SW480 (cell line): Measurements from ENCODE around the gene PHYKPL.
"Not testable (repeated sequence)": the region's sequence is repeated elsewhere in the genome, so short reads cannot be mapped to it uniquely, and the experiment has no call there.

Experiments used
- DNase-seq: peaks from one replicate; pipeline ENCODE4 v3.0.0-alpha.2; 2016; ENCODE audit warnings: low spot score

PHYKPL gene

GRCh38 chr5:178239626-178240301, 7.2 kb upstream of the PHYKPL start:
- not testable (repeated sequence) for DNase-seq

GRCh38 chr5:178238711-178239592, 6.3 kb upstream of the PHYKPL start:
- DNase-seq, result no peak

- DNase-seq, result no peak
Observed at GRCh38 chr5:178238313-178238635, 5.7 kb upstream of the PHYKPL start.

DNA sequence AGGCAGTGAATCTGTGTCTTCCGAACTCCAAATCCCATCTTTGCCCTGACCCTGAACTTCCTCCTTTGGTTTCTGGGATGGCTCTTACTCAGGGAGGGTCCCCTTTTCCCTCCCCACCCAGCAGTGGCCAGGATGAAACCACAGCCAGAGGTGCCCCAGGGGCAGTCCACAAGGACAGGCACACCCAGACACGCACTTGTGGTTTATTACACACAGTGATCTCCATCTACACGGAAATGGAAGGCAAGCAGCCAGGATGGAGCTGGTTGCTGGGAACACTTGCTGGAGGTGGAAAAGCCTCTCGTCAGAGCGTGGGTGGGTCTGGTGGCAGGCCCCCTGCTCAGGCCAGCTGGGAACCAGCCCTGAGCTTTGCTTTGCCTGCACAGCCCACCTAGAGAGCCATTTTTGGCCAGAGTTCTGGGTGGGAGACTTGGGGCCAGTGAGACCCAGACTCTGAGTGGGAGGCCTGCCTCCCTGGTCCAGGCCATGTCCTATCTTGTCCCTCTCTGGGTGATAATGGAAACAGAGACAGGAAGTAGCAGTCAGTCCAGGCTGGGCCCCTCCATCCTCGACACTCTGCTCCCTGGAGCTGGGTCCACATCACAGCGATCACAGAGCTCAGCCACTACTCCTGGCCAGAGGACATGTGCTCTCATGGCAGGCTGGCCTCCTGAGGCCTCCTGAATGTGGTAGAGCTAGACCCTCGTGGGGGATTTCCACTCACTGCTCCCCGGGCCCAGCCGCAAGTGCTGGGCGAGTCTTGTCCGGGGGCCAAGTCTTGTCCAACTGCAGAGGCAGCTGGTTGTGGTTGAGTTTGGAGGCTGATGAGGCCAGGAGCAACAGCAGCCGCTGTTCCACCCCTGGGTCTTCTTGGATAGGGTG, 5.1 kb upstream of the PHYKPL start:
- no peak for DNase-seq

DNA sequence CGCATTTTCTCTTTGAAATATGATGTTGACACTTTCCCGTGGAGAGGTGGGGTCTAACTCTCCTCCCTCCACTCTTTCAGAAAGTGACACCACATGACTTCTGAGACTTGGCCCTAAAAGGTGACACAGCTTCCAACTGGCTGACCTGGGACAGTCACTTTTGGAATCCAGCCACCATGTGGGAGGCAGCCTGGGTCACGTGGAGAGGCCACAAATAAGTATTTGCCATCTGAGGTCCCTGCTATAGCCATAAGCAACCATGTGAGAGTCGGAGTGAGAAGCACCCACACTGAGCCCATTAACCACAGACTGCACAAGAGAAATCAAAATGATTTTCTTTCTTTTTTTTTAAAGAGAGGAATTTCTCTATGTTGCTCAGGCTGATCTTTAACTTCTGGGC, 4.1 kb upstream of the PHYKPL start:
- peak; percentile 65 for DNase-seq

- no peak for DNase-seq
Observed at GRCh38 chr5:178236126-178236525, 3.5 kb upstream of the PHYKPL start.

DNA sequence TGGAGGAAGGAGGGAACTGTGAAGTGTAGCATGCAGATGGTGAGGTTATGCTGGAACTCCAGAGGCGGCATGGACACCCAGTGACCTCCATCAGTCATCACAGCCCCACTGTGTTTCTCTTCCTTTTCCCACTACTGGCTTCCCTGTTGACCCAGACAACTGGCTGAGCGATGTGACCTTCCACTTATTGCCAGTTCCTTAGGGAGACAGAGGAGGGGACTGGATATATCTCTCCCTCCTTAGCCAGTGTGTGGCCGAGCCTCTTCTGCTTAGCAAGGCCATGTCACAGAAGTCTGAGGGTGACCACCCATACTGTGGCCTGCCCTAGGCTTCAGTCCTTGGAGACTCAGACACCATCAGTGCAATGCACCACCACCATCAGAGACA, 3.0 kb upstream of the PHYKPL start:
- DNase-seq, result no peak

- peak; percentile 59 for DNase-seq
Observed at GRCh38 chr5:178234750-178235587, 2.4 kb upstream of the PHYKPL start.

- DNase-seq, result no peak
Observed at GRCh38 chr5:178234121-178234749, 1.6 kb upstream of the PHYKPL start.

DNA sequence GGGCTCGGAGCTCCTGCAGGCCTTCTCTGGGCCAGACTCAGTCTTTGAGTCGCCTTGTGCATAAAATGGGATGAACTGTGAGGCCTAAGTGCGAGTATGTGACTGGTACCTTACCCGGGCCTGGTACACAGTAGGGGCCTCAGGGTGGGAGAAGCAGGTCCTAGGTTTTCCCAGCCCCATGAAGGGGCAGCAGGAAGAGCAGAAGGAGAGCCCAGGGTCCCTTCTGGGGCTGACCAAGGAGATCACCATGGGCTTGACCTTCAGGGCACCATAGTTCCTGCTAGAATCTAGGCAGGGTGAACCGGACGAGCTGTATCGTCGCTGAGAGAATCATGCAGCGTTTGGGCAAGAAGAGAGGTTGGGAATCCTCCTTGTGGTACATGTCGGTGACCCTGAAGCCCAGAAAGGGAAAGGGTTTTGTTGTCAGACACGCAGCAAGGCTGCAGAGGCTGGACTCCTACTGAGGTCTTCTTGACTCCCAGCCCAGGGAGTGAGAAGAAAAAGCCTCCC, 373 bp upstream of the PHYKPL start:
- DNase-seq, result no peak

DNA sequence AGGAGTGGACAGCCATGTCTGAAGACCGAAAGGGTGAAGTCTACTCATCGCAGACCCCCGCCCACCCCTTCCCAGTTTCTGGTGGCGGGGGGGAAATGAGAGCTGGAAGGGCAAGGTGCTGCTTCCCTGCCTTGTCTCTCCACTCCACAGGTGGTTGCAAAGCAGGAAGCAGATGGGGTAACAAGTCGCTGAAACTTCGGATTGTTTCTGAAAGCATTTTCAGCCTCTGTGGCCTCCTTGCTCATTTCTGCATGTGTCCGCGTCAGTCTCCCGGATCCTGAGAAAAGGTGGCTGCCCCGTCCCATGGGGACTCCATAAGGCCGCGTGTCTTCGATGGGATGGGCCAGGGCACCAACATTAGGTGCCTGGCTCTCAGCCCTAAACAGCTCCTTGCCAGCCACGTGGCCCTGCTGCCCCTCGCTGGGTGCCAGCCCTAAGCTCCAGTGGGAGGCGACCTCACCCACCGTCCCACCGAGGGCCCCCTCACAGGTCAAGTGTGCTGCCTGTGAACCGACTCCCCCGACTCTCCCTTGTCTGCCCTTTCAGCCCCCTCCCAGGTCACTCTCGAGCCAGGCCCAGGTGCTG, 971 bp downstream of the PHYKPL start:
- no peak for DNase-seq

DNA sequence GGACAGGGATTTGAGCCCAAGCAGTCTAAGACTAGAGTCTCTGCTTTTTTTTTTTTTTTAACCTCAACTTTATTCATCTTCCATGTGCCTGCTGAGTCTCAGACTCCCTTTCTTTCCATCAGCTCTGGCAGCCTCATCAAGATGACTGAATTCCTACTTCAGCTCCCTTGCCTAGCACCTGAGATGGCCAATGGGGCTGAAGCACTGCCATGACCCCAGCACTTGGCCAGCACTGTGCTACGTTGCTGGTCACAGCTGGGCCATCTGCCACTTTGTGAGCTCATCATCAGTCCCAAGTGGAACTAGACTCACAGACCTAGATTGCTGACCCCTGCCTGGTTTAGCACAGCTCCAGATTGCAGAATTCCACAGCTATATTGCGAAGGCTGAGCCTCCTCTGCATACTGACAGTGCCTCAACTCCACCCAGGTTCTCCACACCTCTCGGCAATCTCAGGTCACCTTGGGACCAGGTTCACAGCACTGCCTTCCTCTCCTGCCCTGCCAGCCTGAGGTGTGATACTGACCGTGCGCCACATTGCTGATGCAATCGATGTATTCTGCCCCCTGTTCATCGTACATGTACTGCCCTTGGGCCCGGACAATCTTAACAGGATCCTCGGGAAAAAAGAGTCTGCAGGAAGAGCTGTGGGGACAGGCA, 1.6 kb downstream of the PHYKPL start:
- no peak for DNase-seq

DNA sequence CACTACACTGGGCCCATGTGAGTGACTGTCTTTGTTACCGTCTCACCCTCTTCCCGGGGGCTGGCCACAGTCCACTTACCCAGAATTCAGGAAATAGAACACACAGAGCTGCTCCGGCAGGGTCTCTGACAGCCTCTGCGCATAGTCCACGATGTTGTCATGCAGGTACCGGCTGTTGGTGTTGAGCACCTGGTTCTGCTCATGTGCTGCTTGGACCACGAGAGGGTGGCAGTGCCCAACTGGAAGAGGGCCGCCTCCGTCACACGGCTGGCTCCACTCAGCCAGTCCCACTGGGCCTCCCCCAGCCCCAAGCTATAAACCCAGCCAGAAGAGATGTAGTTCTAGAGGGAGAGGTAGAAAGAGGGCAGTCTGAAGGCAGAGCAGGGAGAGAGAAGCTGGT, 2.7 kb downstream of the PHYKPL start:
- no peak for DNase-seq

- DNase-seq, result not testable (repeated sequence)
Observed at GRCh38 chr5:178229111-178229510, 3.5 kb downstream of the PHYKPL start.

GRCh38 chr5:178228609-178229008, 4.0 kb downstream of the PHYKPL start:
- no peak for DNase-seq

- no peak for DNase-seq
Observed at GRCh38 chr5:178227929-178228328, 4.7 kb downstream of the PHYKPL start.

- no peak for DNase-seq
Observed at GRCh38 chr5:178227138-178227659, 5.4 kb downstream of the PHYKPL start.

DNA sequence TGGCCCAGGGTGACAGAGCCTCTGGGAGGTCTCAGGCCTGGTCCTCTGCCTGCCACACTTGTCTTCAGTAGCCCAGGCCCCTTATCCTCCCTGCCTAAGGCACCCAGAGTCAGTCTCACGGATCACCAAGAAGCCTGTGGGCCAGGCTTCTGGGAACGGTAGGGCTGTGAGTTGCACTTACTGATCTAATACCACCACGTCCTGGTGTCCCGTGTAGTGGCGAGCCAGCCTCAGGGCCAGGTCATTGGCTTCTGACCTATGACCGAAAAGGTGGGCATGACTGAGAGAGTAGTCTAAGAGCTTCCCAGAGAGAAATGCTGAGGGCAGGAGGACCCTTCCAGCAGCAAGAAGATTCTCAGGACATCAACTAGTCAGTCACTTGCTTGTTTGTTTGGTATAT, 7.4 kb downstream of the PHYKPL start:
- no peak for DNase-seq

DNA sequence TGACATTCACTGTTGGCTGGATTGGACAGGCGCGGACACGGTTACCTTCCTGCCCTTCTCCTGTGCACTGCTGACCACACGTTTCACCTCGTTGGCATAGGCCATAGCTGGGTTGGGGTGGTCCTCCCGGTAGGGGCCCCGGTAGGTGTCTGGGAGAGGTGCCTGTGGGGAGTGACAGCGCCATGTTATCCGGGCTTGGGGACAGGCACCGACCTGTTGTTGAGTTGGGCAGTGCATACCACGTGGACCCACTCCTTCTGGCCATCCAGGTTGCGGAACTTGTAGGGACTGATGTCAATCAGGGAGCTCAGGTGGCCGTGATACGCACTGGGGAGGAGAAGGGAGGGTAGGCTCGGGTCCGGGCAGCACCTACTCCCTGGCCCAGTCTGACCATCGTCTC, 8.2 kb downstream of the PHYKPL start:
- no peak for DNase-seq

GRCh38 chr5:178223828-178224335, 8.7 kb downstream of the PHYKPL start:
- no peak for DNase-seq
